SKM-1 (cell line): ENCODE results near the gene AEN.

Experiments
- DNase-seq: peaks from one replicate; lab custom pipeline; 2025; ENCODE audit not compliant: unreplicated experiment; lab: John Stamatoyannopoulos, UW

The AEN gene

GRCh38 chr15:88649753-88650551 is 28.8 kb downstream of the AEN start:
- no peak for DNase-seq

GRCh38 chr15:88650556-88650955 is 29.4 kb downstream of the AEN start:
- no peak for DNase-seq

GRCh38 chr15:88651136-88651732 is 30.1 kb downstream of the AEN start:
- no peak for DNase-seq

GRCh38 chr15:88651971-88652370 is 30.8 kb downstream of the AEN start:
- DNase-seq, result no peak

GRCh38 chr15:88652456-88653199 is 31.5 kb downstream of the AEN start:
- no peak for DNase-seq

- DNase-seq, result no peak
Measured at GRCh38 chr15:88653200-88654064, 32.3 kb downstream of the AEN start.

- no peak for DNase-seq
Measured at GRCh38 chr15:88654430-88655102, 33.4 kb downstream of the AEN start.

GRCh38 chr15:88655103-88655553 is 34.0 kb downstream of the AEN start:
- no peak for DNase-seq

GRCh38 chr15:88655800-88656488 is 34.8 kb downstream of the AEN start:
- DNase-seq, result no peak

GRCh38 chr15:88656760-88657221 is 35.7 kb downstream of the AEN start:
- no peak for DNase-seq

- no peak for DNase-seq
Measured at GRCh38 chr15:88657326-88658069, 36.4 kb downstream of the AEN start.

GRCh38 chr15:88658070-88658965 is 37.2 kb downstream of the AEN start:
- DNase-seq, result no peak

- no peak for DNase-seq
Measured at GRCh38 chr15:88658972-88659931, 38.1 kb downstream of the AEN start.

GRCh38 chr15:88661041-88661700 is 40.0 kb downstream of the AEN start:
- DNase-seq, result no peak

- DNase-seq, result no peak
Measured at GRCh38 chr15:88661761-88662556, 40.8 kb downstream of the AEN start.
